IPS DF 19.7 (cell line): ENCODE data around the gene XAF1.
"Not testable (repeated sequence)": the region's sequence is repeated elsewhere in the genome, so short reads cannot be mapped to it uniquely, and the experiment has no call there.

Source experiments
- DNase-seq: peaks from one replicate; pipeline ENCODE4 v3.0.0-alpha.2; 2013; ENCODE audit warnings: low read depth, low spot score

XAF1 gene

GRCh38 chr17:6800422-6801027 is 44.7 kb downstream of the XAF1 start:
- DNase-seq = no peak

GRCh38 chr17:6811510-6811909 is 55.7 kb downstream of the XAF1 start:
- DNase-seq = no peak

- no peak for DNase-seq
Measured at GRCh38 chr17:6812295-6812694, 56.4 kb downstream of the XAF1 start.

- no peak for DNase-seq
Measured at GRCh38 chr17:6815775-6816174, 59.9 kb downstream of the XAF1 start.

GRCh38 chr17:6816368-6816767 is 60.5 kb downstream of the XAF1 start:
- DNase-seq = not testable (repeated sequence)

GRCh38 chr17:6818938-6819337 is 63.1 kb downstream of the XAF1 start:
- DNase-seq = no peak

GRCh38 chr17:6823011-6823442 is 67.2 kb downstream of the XAF1 start:
- no peak for DNase-seq
